GM18526 (cell line): ENCODE results near the gene EFNA4.

Experiments used
- POLR2A ChIP-seq: IDR thresholded peaks from 3 replicates; pipeline ENCODE4 v1.6.1; 2011; ENCODE audit not compliant: insufficient read length; ENCODE audit errors: extremely low read depth

Gene EFNA4

GRCh38 chr1:155106862-155107261 lies 43.3 kb downstream of the EFNA4 start:
- TF ChIP-seq POLR2A, result no peak

GRCh38 chr1:155107309-155108264 lies 44.0 kb downstream of the EFNA4 start:
- no peak for TF ChIP-seq POLR2A

- no peak for TF ChIP-seq POLR2A
These were observed 44.8 kb downstream of the EFNA4 start for GRCh38 chr1:155108296-155108695.

GRCh38 chr1:155110381-155110780 lies 46.8 kb downstream of the EFNA4 start:
- TF ChIP-seq POLR2A, result no peak

GRCh38 chr1:155110826-155111225 lies 47.3 kb downstream of the EFNA4 start:
- no peak for TF ChIP-seq POLR2A

GRCh38 chr1:155113450-155113980 lies 50.0 kb downstream of the EFNA4 start:
- TF ChIP-seq POLR2A, result no peak

- TF ChIP-seq POLR2A, result no peak
These were observed 52.7 kb downstream of the EFNA4 start for GRCh38 chr1:155116113-155116764.

- no peak for TF ChIP-seq POLR2A
These were observed 54.1 kb downstream of the EFNA4 start for GRCh38 chr1:155117610-155118009.
